ENCODE measurements around the gene ZHX3. TPM values are rescaled to one million over a fixed set of nuclear protein-coding genes. Genes with fewer than 3 reads are reported as not detected.

ZHX3 gene
- total and polyA plus RNA-seq, 2 of the 13 experiments (the other 11 are each of a cell fraction or from before 2014, with no cell fraction given) = 8.4 to 11.7 TPM

DNA sequence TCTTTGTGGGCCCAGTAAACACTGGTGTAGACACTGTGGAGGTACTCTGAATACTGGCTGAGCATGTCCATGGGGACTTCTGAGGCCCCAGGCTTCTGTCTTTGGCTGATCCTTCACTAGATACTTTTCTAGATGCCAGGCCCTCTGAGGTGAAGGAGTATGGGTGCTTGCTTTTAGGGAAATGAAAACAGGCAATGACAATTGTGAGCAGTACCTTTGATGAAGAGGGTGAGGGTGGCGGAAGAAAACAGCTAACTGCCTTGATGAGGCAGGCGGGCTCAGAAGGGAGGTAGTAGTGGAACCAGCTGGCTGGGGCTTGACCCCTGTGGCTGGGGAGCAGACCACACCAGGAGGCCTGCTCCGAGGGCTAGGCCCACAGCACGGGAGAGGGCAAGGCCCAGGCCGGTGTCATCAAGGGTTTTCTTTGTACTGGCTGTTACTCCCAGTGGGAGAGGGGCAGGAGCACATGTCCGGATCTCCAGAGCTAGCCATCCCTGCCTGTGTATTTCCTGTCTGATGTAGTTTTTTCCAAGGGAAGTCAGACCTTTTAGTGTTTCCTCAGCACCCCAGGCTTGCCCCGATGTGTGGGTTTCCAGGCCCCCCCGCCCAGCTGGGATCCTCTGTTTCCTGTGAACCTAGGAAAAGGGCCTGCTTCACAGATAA, 176.2 kb downstream of the ZHX3 start (continued):
- TF ChIP-seq THAP9 (CRISPR knock-in tag; IDR thresholded peaks at IDR 0.05; ENCODE audit: borderline replicate concordance) = peak; percentile 50; the same call in 1 of the 2 replicates
- TF ChIP-seq ZNF318 (CRISPR knock-in tag; IDR thresholded peaks at IDR 0.05) = 0 out of 2 replicates have a peak, but pooled peaks have one; percentile 67
- no peak for TF ChIP-seq ZNF773 (CRISPR knock-in tag; IDR thresholded peaks at IDR 0.05; ENCODE audit: borderline replicate concordance)
- no peak for TF ChIP-seq ATF5 (CRISPR knock-in tag; IDR thresholded peaks at IDR 0.05; ENCODE audit: low read depth)
- no peak for TF ChIP-seq GPN1 (CRISPR knock-in tag; IDR thresholded peaks at IDR 0.05; ENCODE audit: borderline replicate concordance)
- TF ChIP-seq NFE2L2 (IDR thresholded peaks at IDR 0.05; ENCODE audit: low read length) = no peak
- TF ChIP-seq CCDC6 (CRISPR knock-in tag; IDR thresholded peaks at IDR 0.05) = no peak
- 0 out of 3 replicates have a peak, but pooled peaks have one; percentile 34 for TF ChIP-seq MXI1 (IDR thresholded peaks at IDR 0.05; ENCODE audit: borderline replicate concordance, low read depth, low read length)
- no peak for TF ChIP-seq ARID5B (CRISPR knock-in tag; IDR thresholded peaks at IDR 0.05)
- no peak for TF ChIP-seq KDM3A (CRISPR knock-in tag; IDR thresholded peaks at IDR 0.05; ENCODE audit: low read depth)
- no peak for TF ChIP-seq ZNF562 (CRISPR knock-in tag; IDR thresholded peaks at IDR 0.05; ENCODE audit: borderline replicate concordance)
- no peak for TF ChIP-seq ZBTB8A (CRISPR knock-in tag; IDR thresholded peaks at IDR 0.05; ENCODE audit: borderline replicate concordance, low read depth)
- no peak for TF ChIP-seq ZNF460 (CRISPR knock-in tag; IDR thresholded peaks at IDR 0.05; ENCODE audit: borderline replicate concordance)
